HEK293 (cell line): Measurements from ENCODE around the gene SNAPC2.
A peak's percentile ranks its signal among the peaks of the same experiment; 100 is the strongest.

Experiments used
- CTCF ChIA-PET: fragments of 350-600 bp; formaldehyde crosslinking; extraction: SDS; loops from one replicate; lab custom pipeline; 2021; ENCODE audit warnings: antibody characterized with exemption; lab: Yijun Ruan, JAX
- POLR2A ChIA-PET: fragments of 300-600 bp; formaldehyde crosslinking; extraction: SDS; loops from one replicate; lab custom pipeline; 2020; ENCODE audit warnings: antibody characterized with exemption, inconsistent platforms; lab: Yijun Ruan, JAX
- H3K27ac ChIP-seq: fragments of 200-500 bp; sonication (Bioruptor generic); 2 replicates; pipeline ENCODE4 v1.5.1; 2014; ENCODE audit warnings: low read depth, low read length, control low read depth, inconsistent platforms; ENCODE audit errors: extremely low read depth
- H3K36me3 ChIP-seq, 2 experiments: fragments of 200-500 bp in 1 of 2; sonication (Bioruptor generic) in 1 of 2; 1 replicate in 1 of 2; 2 replicates in 1 of 2; pipeline ENCODE4 v1.5.1; 2014 to 2017; ENCODE audit warnings: inconsistent platforms in 2 of 2, low read length in 2 of 2; ENCODE audit not compliant: control insufficient read depth in 2 of 2, insufficient read depth in 1 of 2
- H3K4me1 ChIP-seq: fragments of 200-500 bp; sonication (Bioruptor generic); 2 replicates; pipeline ENCODE4 v1.5.1; 2014; ENCODE audit warnings: mild to moderate bottlenecking, low read length, inconsistent platforms; ENCODE audit not compliant: control insufficient read depth, insufficient read depth
- H3K4me3 ChIP-seq: 2 replicates; pipeline ENCODE4 v1.5.1; 2011; ENCODE audit warnings: low read depth, mild to moderate bottlenecking, control low read depth, low read length, moderate library complexity
- H3K9me3 ChIP-seq: fragments of 200-500 bp; sonication (Bioruptor generic); 2 replicates; pipeline ENCODE4 v1.5.1; 2014; ENCODE audit warnings: low read depth, low read length, inconsistent platforms; ENCODE audit not compliant: control insufficient read depth, insufficient read depth
- EGR2 ChIP-seq: fragments of 450-650 bp; formaldehyde crosslinking; IDR thresholded peaks from 2 replicates; pipeline ENCODE4 v1.5.1; 2016; ENCODE audit warnings: low read depth, missing biosample characterization, missing genetic modification characterization
- SCRT2 ChIP-seq: fragments of 450-650 bp; formaldehyde crosslinking; IDR thresholded peaks from 2 replicates; pipeline ENCODE4 v1.5.1; 2016; ENCODE audit warnings: missing biosample characterization, missing genetic modification characterization
- TCF7L2 ChIP-seq: IDR thresholded peaks from 2 replicates; pipeline ENCODE4 v1.6.1; 2011; ENCODE audit warnings: low read depth, mild to moderate bottlenecking, inconsistent platforms, low read length, moderate library complexity, borderline replicate concordance
- YY2 ChIP-seq: fragments of 450-650 bp; formaldehyde crosslinking; IDR thresholded peaks from 2 replicates; pipeline ENCODE4 v1.5.1; 2016; ENCODE audit warnings: missing biosample characterization, missing genetic modification characterization
- ZFHX2 ChIP-seq: fragments of 450-650 bp; formaldehyde crosslinking; conservative IDR thresholded peaks from 2 replicates; pipeline ENCODE4 v1.5.1; 2016; ENCODE audit warnings: missing biosample characterization, missing genetic modification characterization
- ZNF112 ChIP-seq: fragments of 450-650 bp; formaldehyde crosslinking; IDR thresholded peaks from 2 replicates; pipeline ENCODE4 v1.5.0; 2017; ENCODE audit warnings: missing biosample characterization, missing genetic modification characterization
- ZNF121 ChIP-seq: fragments of 450-650 bp; formaldehyde crosslinking; IDR thresholded peaks from 2 replicates; pipeline ENCODE4 v1.5.1; 2016; ENCODE audit warnings: missing biosample characterization, missing genetic modification characterization
- ZNF202 ChIP-seq: fragments of 450-650 bp; formaldehyde crosslinking; IDR thresholded peaks from 2 replicates; pipeline ENCODE4 v1.5.1; 2016; ENCODE audit warnings: missing biosample characterization, missing genetic modification characterization, borderline replicate concordance
- ZNF341 ChIP-seq: fragments of 450-650 bp; formaldehyde crosslinking; IDR thresholded peaks from 2 replicates; pipeline ENCODE4; 2016; ENCODE audit warnings: low read depth, missing biosample characterization, missing genetic modification characterization
- ZNF433 ChIP-seq: fragments of 450-650 bp; formaldehyde crosslinking; IDR thresholded peaks from 2 replicates; pipeline ENCODE4 v1.5.1; 2016; ENCODE audit warnings: missing biosample characterization, missing genetic modification characterization, low read depth
- ZNF521 ChIP-seq: fragments of 450-650 bp; formaldehyde crosslinking; IDR thresholded peaks from 2 replicates; pipeline ENCODE4 v1.5.1; 2017; ENCODE audit warnings: missing biosample characterization, mild to moderate bottlenecking, missing genetic modification characterization
- ZNF558 ChIP-seq: fragments of 450-650 bp; formaldehyde crosslinking; IDR thresholded peaks from 2 replicates; pipeline ENCODE4 v1.5.1; 2016; ENCODE audit warnings: missing biosample characterization, missing genetic modification characterization
- ZNF660 ChIP-seq: fragments of 450-650 bp; IDR thresholded peaks from 2 replicates; pipeline ENCODE4 v1.5.1; 2018; ENCODE audit warnings: missing biosample characterization, mild to moderate bottlenecking, missing genetic modification characterization
- ZNF776 ChIP-seq: fragments of 450-650 bp; formaldehyde crosslinking; IDR thresholded peaks from 2 replicates; pipeline ENCODE4 v1.5.0; 2017; ENCODE audit warnings: missing biosample characterization, missing genetic modification characterization, borderline replicate concordance
- TF ChIP-seq, protein P1 (sequence below): fragments of 450-650 bp; IDR thresholded peaks from 2 replicates; pipeline ENCODE4 v1.5.1; 2018; ENCODE audit warnings: missing biosample characterization, missing genetic modification characterization
- TF ChIP-seq, protein P2 (sequence below): fragments of 450-650 bp; formaldehyde crosslinking; IDR thresholded peaks from 2 replicates; pipeline ENCODE4 v1.5.1; 2017; ENCODE audit warnings: missing biosample characterization, missing genetic modification characterization

Gene SNAPC2

GRCh38 chr19:7944177-7944761 lies 24.1 kb downstream of the SNAPC2 start (continued):
- TF ChIP-seq ZNF558 (tag by site-specific recombination) (peak; percentile 68; the same call in 1 of the 2 replicates), ZNF521 (tag by site-specific recombination) (no peak)

GRCh38 chr19:7947939-7948338 lies 27.8 kb downstream of the SNAPC2 start:
- Histone ChIP-seq H3K9me3 (no peaks in the 10 kb centered on the region), H3K4me3 (no peak overlapping the region), H3K4me1 (no peaks in the 10 kb centered on the region), H3K36me3 (peaks cover 0 to 3% of the 10 kb centered on the region in 2 experiments; a peak in 1 of 3 replicates), H3K27ac (no peak overlapping the region)
- POLR2A ChIA-PET = no interaction called here
- TF ChIP-seq ZNF202 (no peak), ZNF776 (tag by site-specific recombination) (no peak), ZNF112 (tag by site-specific recombination) (peak; percentile 99), ZNF660 (tag by site-specific recombination) (no peak), SCRT2 (tag by site-specific recombination) (peak; percentile 70), ZNF121 (tag by site-specific recombination) (no peak)
- CTCF ChIA-PET = interaction anchor here (1.0 kb wide), 1 partner anchor 22 kb away, joined by 4 read pairs; no protein-coding TSS in a partner anchor

DNA sequence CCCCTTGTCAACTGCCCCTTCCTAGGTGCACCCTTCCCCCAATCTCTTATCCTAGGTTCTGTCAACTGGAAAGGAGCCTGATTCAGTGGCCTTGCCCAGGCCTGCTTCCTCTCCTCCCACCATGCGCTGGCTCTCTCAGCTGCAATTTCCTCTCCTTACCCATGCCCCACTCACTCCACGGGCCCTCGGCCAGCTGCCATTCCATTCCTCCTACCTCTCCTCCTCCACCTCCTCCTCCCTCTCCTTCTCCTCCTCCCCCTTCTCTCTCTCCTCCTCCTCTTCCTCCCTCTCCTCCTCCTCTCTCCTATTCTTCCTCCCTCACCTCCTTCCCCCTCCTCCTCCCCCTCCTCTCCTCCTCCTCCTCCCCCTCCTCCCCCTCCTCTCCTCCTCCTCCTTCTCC lies 32.9 kb downstream of the SNAPC2 start:
- TF ChIP-seq ZNF433 (tag by site-specific recombination) (no peak), ZNF112 (tag by site-specific recombination) (no peak), ZFHX2 (tag by site-specific recombination) (peak; percentile 98), ZNF341 (peak; percentile 55), EGR2 (tag by site-specific recombination) (peak; percentile 97), YY2 (no peak)
- TF ChIP-seq, protein P1, sequence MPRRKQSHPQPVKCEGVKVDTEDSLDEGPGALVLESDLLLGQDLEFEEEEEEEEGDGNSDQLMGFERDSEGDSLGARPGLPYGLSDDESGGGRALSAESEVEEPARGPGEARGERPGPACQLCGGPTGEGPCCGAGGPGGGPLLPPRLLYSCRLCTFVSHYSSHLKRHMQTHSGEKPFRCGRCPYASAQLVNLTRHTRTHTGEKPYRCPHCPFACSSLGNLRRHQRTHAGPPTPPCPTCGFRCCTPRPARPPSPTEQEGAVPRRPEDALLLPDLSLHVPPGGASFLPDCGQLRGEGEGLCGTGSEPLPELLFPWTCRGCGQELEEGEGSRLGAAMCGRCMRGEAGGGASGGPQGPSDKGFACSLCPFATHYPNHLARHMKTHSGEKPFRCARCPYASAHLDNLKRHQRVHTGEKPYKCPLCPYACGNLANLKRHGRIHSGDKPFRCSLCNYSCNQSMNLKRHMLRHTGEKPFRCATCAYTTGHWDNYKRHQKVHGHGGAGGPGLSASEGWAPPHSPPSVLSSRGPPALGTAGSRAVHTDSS (tag by site-specific recombination) = 0 out of 2 replicates have a peak, but pooled peaks have one; percentile 15
- TF ChIP-seq, protein P2, sequence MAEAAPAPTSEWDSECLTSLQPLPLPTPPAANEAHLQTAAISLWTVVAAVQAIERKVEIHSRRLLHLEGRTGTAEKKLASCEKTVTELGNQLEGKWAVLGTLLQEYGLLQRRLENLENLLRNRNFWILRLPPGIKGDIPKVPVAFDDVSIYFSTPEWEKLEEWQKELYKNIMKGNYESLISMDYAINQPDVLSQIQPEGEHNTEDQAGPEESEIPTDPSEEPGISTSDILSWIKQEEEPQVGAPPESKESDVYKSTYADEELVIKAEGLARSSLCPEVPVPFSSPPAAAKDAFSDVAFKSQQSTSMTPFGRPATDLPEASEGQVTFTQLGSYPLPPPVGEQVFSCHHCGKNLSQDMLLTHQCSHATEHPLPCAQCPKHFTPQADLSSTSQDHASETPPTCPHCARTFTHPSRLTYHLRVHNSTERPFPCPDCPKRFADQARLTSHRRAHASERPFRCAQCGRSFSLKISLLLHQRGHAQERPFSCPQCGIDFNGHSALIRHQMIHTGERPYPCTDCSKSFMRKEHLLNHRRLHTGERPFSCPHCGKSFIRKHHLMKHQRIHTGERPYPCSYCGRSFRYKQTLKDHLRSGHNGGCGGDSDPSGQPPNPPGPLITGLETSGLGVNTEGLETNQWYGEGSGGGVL = peak; percentile 48
- TF ChIP-seq, all 188 proteins: peak for 5
- H3K9me3 ChIP-seq = no peaks in the 10 kb centered on the region
- ChIA-PET CTCF (no interaction called here), POLR2A (interaction anchor here (4.0 kb wide), 1 partner anchor 10 kb away, joined by 35 read pairs; the partner anchor contains the start of gene TIMM44)
- no peaks in the 10 kb centered on the region for H3K4me1 ChIP-seq
- no peak overlapping the region for H3K27ac ChIP-seq
- no peak overlapping the region for H3K4me3 ChIP-seq
- H3K36me3 ChIP-seq = peaks cover 0 to 5% of the 10 kb centered on the region in 2 experiments; a peak in 2 of 3 replicates

DNA sequence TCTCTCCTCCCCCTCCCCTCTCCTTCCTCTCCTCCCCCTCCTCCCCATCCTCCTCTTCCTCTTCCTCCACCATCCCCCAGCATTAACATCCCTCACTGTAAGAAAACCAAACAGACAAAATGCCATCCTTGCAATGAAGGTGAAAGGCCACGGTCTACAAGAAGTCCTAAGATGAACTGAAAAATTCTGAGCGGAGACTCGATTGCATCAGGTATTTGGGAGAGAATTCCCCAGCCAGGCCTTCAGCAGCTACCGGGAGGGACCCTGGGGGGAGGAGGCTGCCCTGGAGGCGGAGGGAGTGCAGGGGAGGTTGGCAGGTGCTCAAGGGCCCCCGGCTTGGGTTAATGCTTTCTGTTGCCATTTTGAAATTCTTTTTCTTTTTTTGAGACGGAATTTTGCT lies 33.4 kb downstream of the SNAPC2 start:
- Histone ChIP-seq H3K9me3 (no peaks in the 10 kb centered on the region), H3K4me3 (no peak overlapping the region), H3K36me3 (peaks cover 0 to 10% of the 10 kb centered on the region in 2 experiments; a peak in 2 of 3 replicates), H3K27ac (no peak overlapping the region), H3K4me1 (no peaks in the 10 kb centered on the region)
- POLR2A ChIA-PET = interaction anchor here (4.0 kb wide), 1 partner anchor 10 kb away, joined by 35 read pairs; the partner anchor contains the start of gene TIMM44
- CTCF ChIA-PET = interaction anchor here (0.6 kb wide), 1 partner anchor 313 kb away, joined by 4 read pairs; no protein-coding TSS in a partner anchor
- TF ChIP-seq TCF7L2 = no peak
- TF ChIP-seq, protein P1 (tag by site-specific recombination) = 0 out of 2 replicates have a peak, but pooled peaks have one; percentile 3
- TF ChIP-seq, all 188 proteins: peak for 1
